GM12801 (cell line): ENCODE results near the gene TNFRSF12A.

Experiments used
- CTCF ChIP-seq: IDR thresholded peaks from one replicate; pipeline ENCODE4 v1.5.1; 2011; ENCODE audit warnings: control low read depth; ENCODE audit not compliant: insufficient read length; ENCODE audit errors: extremely low read depth

The TNFRSF12A gene

GRCh38 chr16:2974319-2975056, 45.7 kb upstream of the TNFRSF12A start:
- TF ChIP-seq CTCF: no peak

- no peak for TF ChIP-seq CTCF
Observed at GRCh38 chr16:2975161-2975795, 44.9 kb upstream of the TNFRSF12A start.

GRCh38 chr16:2976201-2976600, 44.0 kb upstream of the TNFRSF12A start:
- TF ChIP-seq CTCF: no peak

- TF ChIP-seq CTCF: no peak
Observed at GRCh38 chr16:2976673-2977072, 43.5 kb upstream of the TNFRSF12A start.

GRCh38 chr16:2977440-2977839, 42.7 kb upstream of the TNFRSF12A start:
- TF ChIP-seq CTCF: no peak

- TF ChIP-seq CTCF: no peak
Observed at GRCh38 chr16:2979669-2980226, 40.4 kb upstream of the TNFRSF12A start.

- no peak for TF ChIP-seq CTCF
Observed at GRCh38 chr16:2980227-2981176, 39.7 kb upstream of the TNFRSF12A start, which contains the start of gene PKMYT1. Gene PKMYT1, minus strand, starts transcription at chr16:2980446. Its CDS starts 789 bp downstream, at chr16:2979657.
